Lower lobe of right lung (tissue), 2 donors: ENCODE measurements around the gene ZNF329. TPM values are rescaled to one million over a fixed set of nuclear protein-coding genes. Genes with fewer than 3 reads are reported as not detected.
A peak's percentile ranks its signal among the peaks of the same experiment; 100 is the strongest.

Experiments
- ATAC-seq, 2 donors: fragments of 200-7000 bp; cut with Tn5 transposase; one replicate each; pipeline ENCODE4 v1.9.1; 2020 to 2022; ENCODE audit warnings: mild to moderate bottlenecking in 2 of 2, moderate library complexity in 2 of 2
- DNase-seq: peaks from one replicate; pipeline ENCODE4 v3.0.0-alpha.2; 2020
- H3K27ac ChIP-seq: fragments of 200-600 bp; one replicate; pipeline ENCODE4 v1.8.0; 2022
- H3K27me3 ChIP-seq: fragments of 200-600 bp; one replicate; pipeline ENCODE4 v1.8.0; 2022; ENCODE audit warnings: low read depth
- H3K36me3 ChIP-seq: fragments of 200-600 bp; one replicate; pipeline ENCODE4 v1.8.0; 2022; ENCODE audit warnings: mild to moderate bottlenecking
- H3K4me1 ChIP-seq: fragments of 200-600 bp; one replicate; pipeline ENCODE4 v1.8.0; 2022
- H3K4me3 ChIP-seq: fragments of 200-600 bp; one replicate; pipeline ENCODE4 v1.8.0; 2022; ENCODE audit warnings: mild to moderate bottlenecking
- H3K9me3 ChIP-seq: fragments of 200-600 bp; one replicate; pipeline ENCODE4 v1.8.0; 2022
- intact Hi-C: fragments of 100-400 bp; cut with DNase I; formaldehyde crosslinking; loops from one replicate; pipeline ENCODE4 v1.11.0; 2022
- total RNA-seq: library from RNA; stranded (reverse); fragmentation: NEBNext Ultra II Directional; extraction: Animal tissue kit (Norgen Biotek cat#: 25700); gene quantifications from one replicate; pipeline ENCODE4 v1.2.1, GENCODE V29; 2021
- TF ChIP-seq, protein P1 (sequence below): fragments of 200-600 bp; IDR thresholded peaks from one replicate; pipeline ENCODE4 v1.8.0; 2022; ENCODE audit warnings: antibody characterized with exemption, mild to moderate bottlenecking
- donor health status: DM: no; HTN: yes; CAD: no; lungs with severe emphysema.

ZNF329 gene
- total RNA-seq, 1 donor from 2014 or later = 5.8 TPM

DNA sequence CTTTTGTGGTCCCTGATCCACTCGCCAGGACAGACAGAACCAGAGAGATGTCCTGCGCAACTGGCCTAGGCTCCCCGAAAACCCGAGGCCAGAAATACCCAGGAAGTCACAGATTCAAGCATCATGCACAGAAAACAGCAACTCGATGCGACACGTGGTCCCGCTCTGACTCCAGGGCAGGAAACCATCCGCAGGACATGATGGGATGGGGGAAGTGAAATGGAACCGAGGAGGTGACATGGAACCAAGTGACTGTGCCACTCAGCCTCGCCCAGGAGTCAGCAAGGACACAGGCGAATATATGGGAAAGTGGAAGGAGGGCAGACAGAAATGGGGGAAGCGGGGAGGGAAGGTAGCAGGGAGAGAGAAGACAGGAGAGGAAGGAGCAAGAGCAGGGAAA, 53.7 kb downstream of the ZNF329 start:
- Histone ChIP-seq H3K27ac (peak overlapping the region; percentile 97), H3K4me1 (no peaks in the 10 kb centered on the region), H3K4me3 (peak overlapping the region; percentile 86), H3K9me3 (peaks cover 32% of the 10 kb centered on the region), H3K27me3 (no peaks in the 10 kb centered on the region), H3K36me3 (no peaks in the 10 kb centered on the region)
- intact Hi-C loops = no loop called here
- TF ChIP-seq, protein P1, sequence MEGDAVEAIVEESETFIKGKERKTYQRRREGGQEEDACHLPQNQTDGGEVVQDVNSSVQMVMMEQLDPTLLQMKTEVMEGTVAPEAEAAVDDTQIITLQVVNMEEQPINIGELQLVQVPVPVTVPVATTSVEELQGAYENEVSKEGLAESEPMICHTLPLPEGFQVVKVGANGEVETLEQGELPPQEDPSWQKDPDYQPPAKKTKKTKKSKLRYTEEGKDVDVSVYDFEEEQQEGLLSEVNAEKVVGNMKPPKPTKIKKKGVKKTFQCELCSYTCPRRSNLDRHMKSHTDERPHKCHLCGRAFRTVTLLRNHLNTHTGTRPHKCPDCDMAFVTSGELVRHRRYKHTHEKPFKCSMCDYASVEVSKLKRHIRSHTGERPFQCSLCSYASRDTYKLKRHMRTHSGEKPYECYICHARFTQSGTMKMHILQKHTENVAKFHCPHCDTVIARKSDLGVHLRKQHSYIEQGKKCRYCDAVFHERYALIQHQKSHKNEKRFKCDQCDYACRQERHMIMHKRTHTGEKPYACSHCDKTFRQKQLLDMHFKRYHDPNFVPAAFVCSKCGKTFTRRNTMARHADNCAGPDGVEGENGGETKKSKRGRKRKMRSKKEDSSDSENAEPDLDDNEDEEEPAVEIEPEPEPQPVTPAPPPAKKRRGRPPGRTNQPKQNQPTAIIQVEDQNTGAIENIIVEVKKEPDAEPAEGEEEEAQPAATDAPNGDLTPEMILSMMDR = no peak
- no peak for DNase-seq
- ATAC-seq = no peak

GRCh38 chr19:58095328-58095727, 55.3 kb downstream of the ZNF329 start:
- no peak overlapping the region for H3K27ac ChIP-seq
- H3K36me3 ChIP-seq = no peaks in the 10 kb centered on the region
- no peak for ATAC-seq
- intact Hi-C loops = no loop called here
- no peaks in the 10 kb centered on the region for H3K27me3 ChIP-seq
- H3K4me1 ChIP-seq = no peaks in the 10 kb centered on the region
- peaks cover 33% of the 10 kb centered on the region for H3K9me3 ChIP-seq
- no peak for DNase-seq
- H3K4me3 ChIP-seq = no peak overlapping the region
- TF ChIP-seq, protein P1 = no peak

- Histone ChIP-seq H3K27ac (no peak overlapping the region), H3K4me1 (no peaks in the 10 kb centered on the region), H3K27me3 (no peaks in the 10 kb centered on the region), H3K36me3 (no peaks in the 10 kb centered on the region), H3K4me3 (no peak overlapping the region), H3K9me3 (peaks cover 45% of the 10 kb centered on the region)
- DNase-seq (no peak), ATAC-seq (no peak)
- TF ChIP-seq, protein P1 = no peak
- intact Hi-C loops = no loop called here
These were observed 57.5 kb downstream of the ZNF329 start for GRCh38 chr19:58093071-58093470.

DNA sequence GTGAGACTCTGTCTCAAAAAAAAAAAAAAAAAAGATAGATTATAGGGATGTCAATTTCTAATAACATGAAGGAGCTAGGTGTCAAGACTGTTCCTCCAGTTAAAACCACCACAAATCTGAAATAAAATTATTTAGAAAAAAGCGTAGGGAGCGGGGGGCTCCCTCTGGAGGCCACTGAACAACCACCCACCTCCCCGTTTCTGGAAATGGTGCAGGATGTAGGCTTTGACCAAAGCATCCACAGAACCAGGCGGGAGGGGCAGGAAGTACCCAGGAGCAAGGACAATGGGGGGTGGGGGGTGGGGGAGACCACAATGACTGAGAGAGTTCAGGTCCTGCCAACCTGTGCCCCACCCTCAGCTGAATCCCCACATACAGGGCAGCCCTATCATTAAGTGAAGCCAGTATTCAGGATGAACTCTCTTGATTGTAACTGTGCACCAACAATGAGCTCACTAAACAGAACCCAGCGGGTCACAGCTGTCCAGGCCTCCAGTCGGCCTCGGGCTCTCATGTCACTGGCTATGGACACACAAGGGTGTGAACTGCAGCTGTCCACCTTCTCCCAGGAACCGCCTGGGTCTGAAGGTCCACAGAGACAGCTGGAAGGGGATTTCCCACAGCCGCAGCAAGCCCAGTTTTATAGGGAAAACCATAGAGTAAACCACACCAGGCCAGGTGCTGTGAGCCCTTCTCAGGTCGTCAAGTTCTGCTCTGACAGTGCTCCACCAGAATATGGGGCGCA, 59.2 kb downstream of the ZNF329 start:
- intact Hi-C loops = no loop called here
- Histone ChIP-seq H3K36me3 (peaks cover 9% of the 10 kb centered on the region), H3K27ac (no peak overlapping the region), H3K4me1 (no peaks in the 10 kb centered on the region), H3K9me3 (peaks cover 55% of the 10 kb centered on the region), H3K27me3 (no peaks in the 10 kb centered on the region), H3K4me3 (no peak overlapping the region)
- TF ChIP-seq, protein P1 = no peak
- DNase-seq (no peak), ATAC-seq (no peak)

DNA sequence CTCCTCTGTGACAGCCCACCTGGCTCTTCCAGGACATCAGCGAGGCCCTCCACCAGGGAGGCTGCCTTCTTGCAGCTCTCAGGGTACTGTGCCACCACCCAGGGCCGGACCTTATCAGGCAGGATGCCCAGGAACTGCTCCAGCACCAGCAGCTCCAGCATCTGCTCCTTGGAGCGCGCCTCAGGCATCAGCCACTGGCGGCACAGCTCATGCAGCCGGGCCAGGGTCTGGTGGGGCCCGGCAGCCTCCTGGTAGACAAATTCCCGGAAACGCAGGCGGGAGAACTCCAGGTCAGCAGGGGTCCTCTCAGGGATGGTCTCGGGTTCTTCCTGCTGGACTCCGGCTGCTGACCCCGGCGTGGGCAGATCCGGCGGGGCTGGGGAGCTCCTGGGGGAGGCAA, 60.7 kb downstream of the ZNF329 start:
- Histone ChIP-seq H3K27me3 (no peaks in the 10 kb centered on the region), H3K36me3 (peaks cover 20% of the 10 kb centered on the region), H3K27ac (no peak overlapping the region), H3K4me3 (no peak overlapping the region), H3K9me3 (peaks cover 63% of the 10 kb centered on the region), H3K4me1 (no peaks in the 10 kb centered on the region)
- TF ChIP-seq, protein P1 = no peak
- intact Hi-C loops = no loop called here
- ATAC-seq (no peak), DNase-seq (no peak)
